ENCODE results near the gene NDUFB7.
"Not testable (repeated sequence)": the region's sequence is repeated elsewhere in the genome, so short reads cannot be mapped to it uniquely, and the experiment has no call there.

Gene NDUFB7

DNA sequence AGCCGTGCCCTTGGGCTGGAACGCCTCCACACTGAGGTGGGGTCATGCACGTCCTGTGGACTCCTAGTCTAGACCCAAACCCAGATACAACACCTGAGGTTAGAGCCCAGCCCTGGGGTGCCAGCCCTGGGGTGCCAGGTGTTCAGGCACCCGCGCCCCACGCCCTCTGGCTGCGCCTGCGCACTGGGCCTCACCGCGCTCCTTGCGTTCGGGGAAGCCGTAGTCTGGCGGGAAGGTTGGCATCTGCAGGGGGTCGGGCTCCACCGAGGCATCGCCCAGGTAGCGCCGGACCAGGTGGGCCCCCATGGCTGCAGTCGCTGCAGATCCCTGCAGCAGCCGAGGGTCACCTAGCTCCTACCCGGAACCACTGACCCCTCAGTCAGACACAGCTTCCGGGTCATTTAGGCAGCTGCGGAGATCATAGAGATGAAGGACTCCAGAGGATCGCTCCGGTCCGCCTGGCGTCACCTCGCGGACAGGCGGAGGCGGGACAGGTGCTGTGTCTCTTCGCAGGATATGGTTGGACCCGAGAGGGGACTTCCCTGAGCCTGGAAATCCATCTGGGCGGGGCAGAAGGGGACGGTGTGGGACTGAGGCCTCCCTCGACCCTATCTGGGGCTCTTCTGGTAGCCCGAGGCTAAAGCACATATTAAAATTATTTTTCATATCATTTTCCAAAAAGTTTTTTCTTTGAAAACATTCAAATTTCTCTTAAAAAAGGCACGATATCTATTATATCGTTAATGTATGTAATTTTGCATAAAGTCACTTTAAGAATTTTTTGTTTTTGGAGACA lies at the start of gene NDUFB7:
Gene NDUFB7 (minus strand): TSS at position 372 of the 796 bp plus-strand sequence. CDS start 66 bp downstream, at position 306.
- Mint-ChIP-seq H3K4me3 (peak within 1 kb of the TSS; percentile 97), H3K9me3 (no peaks in the 10 kb centered on the region), H3K27ac (peak within 1 kb of the TSS; percentile 94), H3K4me1 (ENCODE audit: low read depth) (peaks cover 66% of the 10 kb centered on the region), H3K27me3 (no peaks in the 10 kb centered on the region), H3K36me3 (ENCODE audit: low read depth) (peaks cover 45% of the 10 kb centered on the region)
- intact Hi-C loops (cut with micrococcal nuclease): loop anchor here (5.0 to 10.0 kb wide), 2 partner anchors 213 to 555 kb away; a partner anchor contains a TSS

DNA sequence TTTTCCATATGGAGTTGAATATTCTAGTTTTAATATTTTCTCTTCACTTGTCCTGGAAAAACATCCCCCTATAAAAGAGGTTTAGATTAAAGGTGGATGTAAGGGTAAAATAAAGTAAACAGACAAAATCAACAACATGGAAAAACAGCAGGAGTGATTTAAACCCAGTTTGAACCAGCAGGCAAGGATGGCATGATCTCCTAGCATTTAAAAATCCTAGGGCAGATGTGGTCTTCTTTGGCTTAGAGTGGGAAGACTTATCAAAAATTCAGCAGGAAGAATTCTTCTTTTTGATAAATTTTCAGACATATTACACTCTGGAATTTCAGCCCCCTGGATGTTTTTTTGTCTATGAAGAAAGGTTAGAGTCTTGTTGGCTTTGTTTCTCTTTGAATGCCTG lies 47.5 kb upstream of the NDUFB7 start:
- Mint-ChIP-seq H3K27me3 (no peaks in the 10 kb centered on the region), H3K9me3 (peaks cover 15% of the 10 kb centered on the region), H3K27ac (no peak overlapping the region), H3K4me3 (no peak overlapping the region), H3K4me1 (ENCODE audit: low read depth) (peaks cover 29% of the 10 kb centered on the region), H3K36me3 (ENCODE audit: low read depth) (no peaks in the 10 kb centered on the region)
- intact Hi-C loops (cut with micrococcal nuclease): no loop called here

DNA sequence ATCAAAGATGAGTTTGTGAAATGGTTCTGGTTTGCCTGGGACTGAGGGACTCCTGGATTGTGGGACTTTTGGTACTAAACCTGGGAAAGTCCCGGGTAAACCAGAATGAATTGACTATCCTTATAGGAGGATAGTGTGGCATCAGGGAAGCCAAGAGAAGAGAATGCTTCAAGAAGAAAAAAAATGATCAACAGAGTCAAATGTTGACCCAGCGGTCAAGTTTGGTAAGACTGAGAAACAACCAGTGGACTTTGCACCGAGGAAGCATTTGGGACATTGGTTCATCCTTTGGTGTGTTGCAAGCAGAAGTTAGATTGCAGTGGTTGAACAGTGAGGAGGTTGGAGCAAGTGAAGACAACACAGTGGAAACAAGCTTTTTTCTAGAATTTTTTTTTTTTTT lies 44.5 kb upstream of the NDUFB7 start:
- Mint-ChIP-seq H3K27me3 (no peaks in the 10 kb centered on the region), H3K36me3 (ENCODE audit: low read depth) (no peaks in the 10 kb centered on the region), H3K4me1 (ENCODE audit: low read depth) (peaks cover 36% of the 10 kb centered on the region), H3K9me3 (peaks cover 15% of the 10 kb centered on the region), H3K27ac (peak overlapping the region; percentile 2), H3K4me3 (no peak overlapping the region)
- intact Hi-C loops (cut with micrococcal nuclease): no loop called here

DNA sequence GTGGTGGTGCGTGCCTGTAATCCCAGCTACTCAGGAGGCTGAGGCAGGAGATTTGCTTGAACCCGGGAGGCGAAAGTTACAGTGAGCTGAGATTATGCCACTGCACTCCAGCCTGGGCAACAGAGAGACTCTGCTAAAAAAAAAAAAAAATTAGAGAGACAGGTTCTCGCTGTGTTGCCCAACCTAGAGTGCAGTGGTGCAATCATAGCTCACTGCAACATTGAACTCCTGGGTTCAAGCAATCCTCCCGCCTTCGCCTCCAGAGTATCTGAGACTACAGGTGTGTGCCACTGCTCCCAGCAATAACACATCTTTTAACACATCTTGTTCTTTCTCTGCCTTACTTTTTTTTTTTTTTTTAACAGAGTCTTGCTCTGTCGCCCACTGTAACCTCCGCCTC lies 43.8 kb upstream of the NDUFB7 start:
- Mint-ChIP-seq H3K4me1 (ENCODE audit: low read depth) (peaks cover 42% of the 10 kb centered on the region), H3K27ac (peak overlapping the region; percentile 2), H3K36me3 (ENCODE audit: low read depth) (no peaks in the 10 kb centered on the region), H3K9me3 (peaks cover 15% of the 10 kb centered on the region), H3K4me3 (no peak overlapping the region), H3K27me3 (no peaks in the 10 kb centered on the region)
- intact Hi-C loops (cut with micrococcal nuclease): no loop called here

DNA sequence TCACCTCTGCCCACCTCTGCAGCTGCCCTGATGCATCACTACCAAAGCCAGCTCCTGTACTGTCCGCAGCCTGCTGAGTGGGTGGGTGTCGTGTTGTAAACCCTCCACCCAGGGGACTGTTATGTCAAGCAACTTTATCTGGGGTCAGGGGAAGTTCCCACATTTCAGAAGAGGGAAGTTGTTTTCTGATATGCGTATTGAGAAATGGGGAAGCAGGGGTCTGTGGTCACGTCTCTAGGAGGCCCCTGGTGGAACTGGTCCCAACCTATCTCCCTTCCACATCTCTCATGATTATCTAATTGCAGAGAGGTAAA lies 42.2 kb upstream of the NDUFB7 start:
- H3K4me3 Mint-ChIP-seq: no peak overlapping the region
- H3K27me3 Mint-ChIP-seq: peaks cover 3% of the 10 kb centered on the region
- intact Hi-C loops (cut with micrococcal nuclease): no loop called here
- peaks cover 42% of the 10 kb centered on the region for H3K4me1 Mint-ChIP-seq (ENCODE audit: low read depth)
- H3K36me3 Mint-ChIP-seq (ENCODE audit: low read depth): no peaks in the 10 kb centered on the region
- peak overlapping the region; percentile 40 for H3K27ac Mint-ChIP-seq
- H3K9me3 Mint-ChIP-seq: peaks cover 4% of the 10 kb centered on the region

DNA sequence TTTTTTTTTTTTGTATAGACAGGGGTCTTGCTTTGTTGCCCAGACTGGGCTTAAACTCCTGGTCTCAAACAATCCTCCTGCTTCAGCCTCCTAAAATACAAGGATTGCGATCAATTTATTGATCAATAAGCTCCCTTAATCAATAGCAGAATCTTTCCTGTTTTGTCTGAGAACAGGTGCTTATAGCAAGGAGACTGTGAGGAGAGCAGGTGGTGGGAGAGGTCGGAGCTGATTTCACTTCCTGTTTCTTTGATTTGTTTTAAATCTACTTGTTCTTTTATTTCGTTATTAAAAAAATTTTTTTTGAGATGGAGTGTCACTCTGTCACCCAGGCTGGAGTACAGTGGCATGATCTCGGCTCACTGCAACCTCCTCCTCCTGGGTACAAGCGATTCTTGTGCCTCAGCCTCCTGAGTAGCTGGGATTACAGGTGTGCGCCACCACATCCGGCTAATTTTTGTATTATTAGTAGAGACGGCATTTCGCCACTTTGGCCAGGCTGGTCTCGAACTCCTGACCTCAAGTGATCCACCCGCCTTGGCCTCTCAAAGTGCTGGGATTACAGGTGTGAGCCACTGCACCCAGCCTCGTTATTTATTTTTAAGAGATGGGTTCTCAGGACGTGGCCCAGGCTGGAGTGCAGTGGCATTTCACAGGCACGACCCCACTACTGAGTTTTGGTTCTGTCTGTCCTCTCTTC lies 41.7 kb upstream of the NDUFB7 start:
- H3K27me3 Mint-ChIP-seq; H3K9me3 Mint-ChIP-seq; H3K4me3 Mint-ChIP-seq; H3K36me3 Mint-ChIP-seq (ENCODE audit: low read depth); intact Hi-C loops (cut with micrococcal nuclease): not testable (repeated sequence)
- peaks cover 42% of the 10 kb centered on the region for H3K4me1 Mint-ChIP-seq (ENCODE audit: low read depth)
- peak overlapping the region; percentile 40 for H3K27ac Mint-ChIP-seq

DNA sequence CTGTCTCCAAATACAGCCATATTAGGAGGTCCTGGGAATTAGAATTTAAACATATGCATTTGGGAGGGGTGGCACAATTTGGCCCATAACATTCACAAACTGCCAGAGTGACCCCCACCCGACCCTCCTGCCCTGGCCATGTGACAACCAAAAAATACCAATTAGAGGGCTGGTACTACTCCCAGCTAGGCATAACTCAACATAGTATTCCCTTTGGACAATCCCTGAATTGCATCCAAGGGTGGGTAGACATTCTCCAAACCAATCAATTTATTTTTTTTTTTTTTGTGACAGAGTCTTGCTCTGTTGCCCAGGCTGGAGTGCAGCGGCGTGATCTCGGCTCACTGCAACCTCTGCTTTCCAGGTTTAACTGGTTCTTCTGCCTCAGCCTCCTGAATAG lies 40.8 kb upstream of the NDUFB7 start:
- Mint-ChIP-seq H3K27me3 (peaks cover 3% of the 10 kb centered on the region), H3K4me3 (no peak overlapping the region), H3K36me3 (ENCODE audit: low read depth) (no peaks in the 10 kb centered on the region), H3K27ac (no peak overlapping the region), H3K4me1 (ENCODE audit: low read depth) (peaks cover 41% of the 10 kb centered on the region), H3K9me3 (no peaks in the 10 kb centered on the region)
- intact Hi-C loops (cut with micrococcal nuclease): no loop called here

DNA sequence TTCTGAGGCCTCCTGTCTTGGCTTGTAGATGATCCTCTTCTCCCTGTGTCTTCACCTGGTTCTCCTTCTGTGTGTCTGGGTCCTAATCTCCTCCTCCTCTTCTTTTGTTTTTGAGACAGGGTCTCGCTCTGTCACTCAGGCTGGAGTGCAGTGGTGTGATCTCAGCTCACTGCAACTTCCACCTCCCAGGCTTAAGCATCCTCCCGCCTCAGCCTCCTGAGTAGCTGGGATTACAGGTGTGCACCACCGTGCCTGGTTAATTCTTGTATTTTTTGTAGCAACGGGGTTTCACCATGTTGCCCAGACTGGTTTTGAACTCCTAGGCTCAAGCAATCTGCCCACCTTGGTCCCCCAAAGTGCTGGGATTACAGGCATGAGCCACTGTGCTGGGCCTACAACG lies 40.4 kb upstream of the NDUFB7 start:
- H3K9me3 Mint-ChIP-seq; H3K36me3 Mint-ChIP-seq (ENCODE audit: low read depth); H3K4me3 Mint-ChIP-seq; H3K27ac Mint-ChIP-seq; intact Hi-C loops (cut with micrococcal nuclease); H3K27me3 Mint-ChIP-seq: not testable (repeated sequence)
- H3K4me1 Mint-ChIP-seq (ENCODE audit: low read depth): peaks cover 36% of the 10 kb centered on the region

DNA sequence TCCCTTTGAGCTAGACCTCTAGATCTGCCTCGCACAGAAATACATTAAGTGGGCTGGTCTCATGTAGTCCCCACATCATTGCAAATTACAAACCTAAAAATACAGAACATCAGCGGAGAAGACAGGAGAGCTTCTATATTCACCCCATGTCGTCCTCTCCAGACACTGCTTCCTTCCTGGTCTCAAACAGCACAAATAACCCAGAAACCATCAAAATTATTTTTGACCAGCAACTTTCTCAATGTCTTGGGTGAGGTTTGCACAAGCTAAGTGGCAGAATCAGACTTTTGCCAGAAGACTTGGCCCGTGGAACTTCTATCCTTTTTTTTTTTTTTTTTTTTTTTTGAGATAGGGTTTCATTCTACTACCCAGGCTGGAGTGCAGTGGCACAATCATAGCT lies 39.2 kb upstream of the NDUFB7 start:
- Mint-ChIP-seq H3K4me3 (no peak overlapping the region), H3K9me3 (no peaks in the 10 kb centered on the region), H3K27ac (no peak overlapping the region), H3K4me1 (ENCODE audit: low read depth) (peaks cover 24% of the 10 kb centered on the region), H3K36me3 (ENCODE audit: low read depth) (no peaks in the 10 kb centered on the region), H3K27me3 (peaks cover 3% of the 10 kb centered on the region)
- intact Hi-C loops (cut with micrococcal nuclease): no loop called here

DNA sequence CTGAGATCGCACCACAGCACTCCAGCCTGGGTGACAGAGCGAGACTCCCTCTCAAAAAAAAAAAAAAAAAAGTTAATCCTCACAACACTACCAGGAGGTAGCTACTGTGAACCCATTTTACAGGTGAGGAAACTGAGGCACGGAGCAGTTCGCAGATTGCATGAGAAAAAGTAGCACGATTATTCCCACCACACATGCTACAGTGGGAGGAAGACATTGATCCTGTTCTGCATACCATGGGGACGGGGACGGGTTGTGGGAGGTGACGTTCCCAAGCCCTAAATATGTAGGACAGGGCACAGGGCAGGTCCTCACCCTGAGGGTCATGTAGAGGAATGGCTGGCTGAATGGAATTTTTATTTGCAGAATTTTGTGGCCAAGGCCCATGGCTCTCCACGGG lies 34.8 kb upstream of the NDUFB7 start:
- no peaks in the 10 kb centered on the region for H3K9me3 Mint-ChIP-seq
- no peak overlapping the region for H3K4me3 Mint-ChIP-seq
- H3K36me3 Mint-ChIP-seq (ENCODE audit: low read depth): no peaks in the 10 kb centered on the region
- no peak overlapping the region for H3K27ac Mint-ChIP-seq
- H3K27me3 Mint-ChIP-seq: peaks cover 5% of the 10 kb centered on the region
- peaks cover 11% of the 10 kb centered on the region for H3K4me1 Mint-ChIP-seq (ENCODE audit: low read depth)
- intact Hi-C loops (cut with micrococcal nuclease): no loop called here

DNA sequence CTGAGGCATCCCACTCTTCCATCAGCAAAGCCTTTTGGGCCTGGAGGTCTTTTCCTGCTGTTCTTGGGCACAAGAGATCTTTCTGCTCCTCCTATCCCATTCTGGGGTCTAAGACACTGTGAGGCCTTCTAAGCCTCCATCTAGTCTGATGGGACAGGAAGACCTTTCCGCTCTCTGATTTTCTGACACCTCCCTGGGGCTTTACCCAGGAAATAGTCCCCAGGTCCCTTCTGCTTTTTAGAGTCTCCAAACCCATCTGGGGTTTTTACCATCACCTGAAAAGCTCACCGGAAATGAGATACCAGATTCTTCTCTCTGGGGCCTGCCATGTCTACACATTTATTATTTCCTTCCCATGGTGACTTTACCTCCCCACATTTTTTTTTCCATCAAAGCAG lies 32.1 kb upstream of the NDUFB7 start:
- Mint-ChIP-seq H3K36me3 (ENCODE audit: low read depth) (no peaks in the 10 kb centered on the region), H3K27me3 (peaks cover 2% of the 10 kb centered on the region)
- intact Hi-C loops (cut with micrococcal nuclease): no loop called here

DNA sequence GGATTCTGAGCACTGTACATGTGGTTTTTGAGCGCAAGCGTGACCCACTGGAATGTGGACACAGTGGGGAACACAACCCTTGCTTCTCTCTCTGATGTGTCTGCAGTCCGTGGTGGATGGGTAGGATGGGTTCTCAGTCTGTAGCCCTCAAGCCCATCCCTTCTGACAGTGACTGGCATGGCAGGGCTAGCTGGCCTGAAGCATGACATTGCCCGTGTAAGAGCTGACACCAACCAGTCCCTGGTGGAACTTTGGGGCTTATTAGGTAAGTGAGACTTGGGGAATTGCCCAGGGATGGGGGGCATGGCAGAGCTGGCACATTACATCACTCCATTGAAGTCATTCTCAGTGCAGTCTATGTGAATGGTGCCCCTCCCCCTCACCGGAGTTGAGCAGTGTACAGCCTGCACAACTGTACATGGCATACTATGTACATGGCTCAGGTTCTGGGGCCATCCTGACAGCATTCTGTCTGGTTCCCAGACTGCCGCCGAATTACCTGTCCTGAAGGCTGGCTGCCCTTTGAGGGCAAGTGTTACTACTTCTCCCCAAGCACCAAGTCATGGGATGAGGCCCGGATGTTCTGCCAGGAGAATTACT lies 27.8 kb upstream of the NDUFB7 start:
- H3K36me3 Mint-ChIP-seq (ENCODE audit: low read depth): no peaks in the 10 kb centered on the region
- H3K4me3 Mint-ChIP-seq: no peak overlapping the region
- no peak overlapping the region for H3K27ac Mint-ChIP-seq
- peaks cover 11% of the 10 kb centered on the region for H3K9me3 Mint-ChIP-seq
- intact Hi-C loops (cut with micrococcal nuclease): no loop called here
- no peaks in the 10 kb centered on the region for H3K4me1 Mint-ChIP-seq (ENCODE audit: low read depth)
- H3K27me3 Mint-ChIP-seq: peaks cover 15% of the 10 kb centered on the region

More for the DNA sequence above, 32.1 kb upstream of the NDUFB7 start:
- Mint-ChIP-seq H3K27ac (no peak overlapping the region), H3K9me3 (no peaks in the 10 kb centered on the region), H3K4me1 (ENCODE audit: low read depth) (peaks cover 5% of the 10 kb centered on the region), H3K4me3 (no peak overlapping the region)

DNA sequence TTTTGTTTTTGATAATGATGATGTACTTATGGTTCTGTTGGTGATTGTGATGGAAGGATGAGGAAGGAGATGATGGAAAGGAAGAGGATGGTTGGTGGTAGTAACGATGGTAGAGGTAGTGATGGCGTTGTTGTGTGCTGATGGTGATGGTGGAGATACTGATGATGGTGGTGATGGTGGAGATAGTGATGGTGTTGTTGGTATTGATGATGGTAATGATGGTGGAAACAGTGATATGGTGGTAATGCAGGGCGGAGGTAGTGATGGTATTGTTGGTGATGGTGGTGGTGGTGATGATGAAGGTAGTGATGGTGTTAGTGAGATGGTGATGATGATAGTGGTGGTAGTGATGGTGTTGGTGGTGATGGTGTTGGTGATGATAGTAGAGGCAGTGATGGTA lies 23.7 kb upstream of the NDUFB7 start:
- no peak overlapping the region for H3K27ac Mint-ChIP-seq

DNA sequence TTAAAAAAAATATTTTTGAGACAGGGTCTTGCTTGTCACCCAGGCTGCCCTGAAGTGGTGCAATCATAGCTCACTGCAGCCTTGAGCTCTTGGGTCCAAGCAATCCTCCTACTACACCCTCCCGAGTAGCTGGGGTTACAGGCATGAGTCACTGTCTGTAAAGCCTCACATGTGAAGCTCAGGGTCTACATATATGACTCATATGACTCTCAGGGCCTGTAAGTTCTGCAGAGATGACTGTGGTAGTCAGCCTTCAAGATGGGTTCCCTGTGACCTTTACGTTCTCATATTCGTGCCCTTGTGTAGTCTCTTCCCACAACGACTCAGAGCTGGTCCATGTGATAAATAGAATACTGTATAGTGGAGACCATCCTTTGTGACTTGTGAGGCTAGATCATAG lies 17.6 kb upstream of the NDUFB7 start:
- peaks cover 19% of the 10 kb centered on the region for H3K4me1 Mint-ChIP-seq (ENCODE audit: low read depth)
- H3K4me3 Mint-ChIP-seq; H3K36me3 Mint-ChIP-seq (ENCODE audit: low read depth); H3K27me3 Mint-ChIP-seq; intact Hi-C loops (cut with micrococcal nuclease); H3K9me3 Mint-ChIP-seq; H3K27ac Mint-ChIP-seq: not testable (repeated sequence)

More for the DNA sequence above, 23.7 kb upstream of the NDUFB7 start:
- H3K9me3 Mint-ChIP-seq: peaks cover 11% of the 10 kb centered on the region
- H3K4me1 Mint-ChIP-seq (ENCODE audit: low read depth): no peaks in the 10 kb centered on the region
- intact Hi-C loops (cut with micrococcal nuclease): no loop called here
- H3K36me3 Mint-ChIP-seq (ENCODE audit: low read depth): no peaks in the 10 kb centered on the region
- peaks cover 21% of the 10 kb centered on the region for H3K27me3 Mint-ChIP-seq
- H3K4me3 Mint-ChIP-seq: no peak overlapping the region
